HG03354 (cell line): ENCODE measurements around the gene CPN2.

Source experiments
- ATAC-seq: cut with Tn5 transposase; IDR thresholded peaks from one replicate; pipeline ENCODE4 v1.9.1; 2021; ENCODE audit warnings: mild to moderate bottlenecking; ENCODE audit not compliant: unreplicated experiment, poor library complexity, severe bottlenecking

The CPN2 gene, protein sequence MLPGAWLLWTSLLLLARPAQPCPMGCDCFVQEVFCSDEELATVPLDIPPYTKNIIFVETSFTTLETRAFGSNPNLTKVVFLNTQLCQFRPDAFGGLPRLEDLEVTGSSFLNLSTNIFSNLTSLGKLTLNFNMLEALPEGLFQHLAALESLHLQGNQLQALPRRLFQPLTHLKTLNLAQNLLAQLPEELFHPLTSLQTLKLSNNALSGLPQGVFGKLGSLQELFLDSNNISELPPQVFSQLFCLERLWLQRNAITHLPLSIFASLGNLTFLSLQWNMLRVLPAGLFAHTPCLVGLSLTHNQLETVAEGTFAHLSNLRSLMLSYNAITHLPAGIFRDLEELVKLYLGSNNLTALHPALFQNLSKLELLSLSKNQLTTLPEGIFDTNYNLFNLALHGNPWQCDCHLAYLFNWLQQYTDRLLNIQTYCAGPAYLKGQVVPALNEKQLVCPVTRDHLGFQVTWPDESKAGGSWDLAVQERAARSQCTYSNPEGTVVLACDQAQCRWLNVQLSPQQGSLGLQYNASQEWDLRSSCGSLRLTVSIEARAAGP

DNA sequence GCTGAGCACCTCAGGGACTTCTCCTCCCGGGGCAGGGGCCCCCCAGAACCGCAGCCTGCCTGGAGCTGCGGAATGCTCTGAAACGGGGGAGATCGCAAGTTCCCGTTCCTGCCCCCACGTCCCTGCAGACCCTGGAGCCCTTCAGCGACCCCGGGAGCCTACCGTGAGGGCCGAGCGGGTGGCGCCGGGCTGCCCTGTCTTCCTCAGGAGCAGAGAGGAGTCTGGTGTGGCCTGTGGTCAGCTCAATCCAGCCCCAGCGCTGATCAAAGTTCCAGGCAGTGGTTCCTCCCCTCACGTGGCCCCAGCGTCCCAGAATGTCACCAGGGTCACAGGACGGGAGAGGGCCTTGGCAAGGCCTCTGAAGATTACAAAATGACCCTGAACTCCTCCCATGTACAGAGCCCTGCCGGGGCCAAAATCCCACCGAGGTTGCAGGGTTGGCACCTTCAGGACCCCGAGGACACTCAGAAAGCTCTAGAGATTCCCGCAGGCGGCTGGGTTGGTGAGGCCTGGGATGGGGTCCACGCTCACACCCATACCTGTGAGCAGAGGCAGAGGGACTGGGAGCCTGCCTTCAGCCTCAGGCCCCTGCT is at the start of gene CPN2:
Gene CPN2 (minus strand): TSS at position 249 of the 593 bp plus-strand sequence. CDS start 8,626 bp downstream, outside the sequence.
- ATAC-seq, result no peak

DNA sequence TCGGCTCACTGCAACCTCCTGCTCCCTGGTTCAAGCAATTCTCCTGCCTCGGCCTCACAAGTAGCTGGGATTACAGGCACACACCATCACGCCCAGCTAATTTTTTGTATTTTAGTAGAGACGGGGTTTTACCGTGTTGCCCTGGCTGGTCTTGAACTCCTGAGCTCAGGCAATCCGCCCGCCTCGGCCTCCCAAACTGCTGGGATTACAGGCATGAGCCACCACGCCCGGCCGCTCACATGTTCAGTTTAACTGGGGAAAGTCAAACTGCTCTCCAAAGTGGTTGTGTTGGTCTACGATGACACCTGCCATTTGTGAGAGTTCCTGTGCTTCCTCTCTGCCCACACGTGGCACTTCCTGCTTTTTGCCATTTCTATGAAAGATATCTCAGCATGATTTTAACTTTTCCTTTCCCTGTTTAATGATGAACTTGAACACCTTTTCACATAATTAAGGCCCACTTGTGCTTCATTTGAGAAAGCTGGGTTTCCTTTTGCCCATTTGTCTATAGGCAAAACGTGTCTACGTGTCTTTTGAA is 48.8 kb upstream of the CPN2 start:
- ATAC-seq, result no peak

DNA sequence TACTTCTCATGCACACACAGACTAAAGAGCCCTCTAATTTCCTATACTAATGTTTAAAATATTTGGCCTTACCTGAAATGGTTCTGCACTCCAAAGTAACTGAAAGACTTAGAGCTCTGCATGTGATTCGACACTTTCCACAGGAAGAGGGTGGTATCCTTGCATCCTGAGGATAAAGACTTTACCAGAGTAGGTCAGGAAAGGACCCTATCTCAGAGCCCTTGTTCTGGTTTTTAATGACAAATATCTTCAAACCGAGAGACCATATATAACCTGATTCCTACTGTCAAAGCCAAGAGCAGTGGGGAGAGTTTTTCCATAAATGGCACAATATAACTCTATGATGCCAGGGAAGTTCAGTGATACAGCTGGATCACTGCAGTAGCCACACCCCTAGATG is 48.0 kb upstream of the CPN2 start, which contains the start of gene GP5:
Gene GP5 (minus strand): TSS at position 101 of the 400 bp plus-strand sequence. CDS start 984 bp downstream, outside the sequence.
- no peak for ATAC-seq

DNA sequence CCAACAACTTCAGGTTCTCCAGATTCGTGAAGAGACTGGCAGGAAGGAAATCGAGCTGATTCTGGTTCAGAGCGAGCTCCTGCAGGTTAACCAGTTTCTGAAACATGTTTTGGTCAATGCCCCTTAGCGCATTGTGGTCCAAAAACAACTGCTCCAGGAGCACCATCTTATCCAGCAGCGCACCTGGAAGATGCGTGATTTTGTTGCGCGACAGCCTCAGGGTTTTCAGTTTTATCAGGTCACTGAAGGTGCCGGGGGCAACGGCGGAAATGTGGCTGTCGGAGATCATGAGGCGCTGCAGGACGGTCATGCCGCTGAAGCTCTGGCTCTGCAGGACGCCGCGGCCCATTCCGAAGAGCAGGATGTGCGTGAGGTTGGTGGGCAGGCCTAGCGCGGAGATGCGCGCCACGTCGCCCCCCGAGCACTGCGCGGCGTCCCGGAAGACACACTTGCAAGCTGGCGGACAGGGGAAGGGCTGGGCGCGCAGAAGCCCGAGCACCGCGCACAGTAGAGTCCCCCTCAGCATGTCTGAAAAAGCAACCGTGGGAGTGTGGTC is 46.7 kb upstream of the CPN2 start:
- no peak for ATAC-seq

DNA sequence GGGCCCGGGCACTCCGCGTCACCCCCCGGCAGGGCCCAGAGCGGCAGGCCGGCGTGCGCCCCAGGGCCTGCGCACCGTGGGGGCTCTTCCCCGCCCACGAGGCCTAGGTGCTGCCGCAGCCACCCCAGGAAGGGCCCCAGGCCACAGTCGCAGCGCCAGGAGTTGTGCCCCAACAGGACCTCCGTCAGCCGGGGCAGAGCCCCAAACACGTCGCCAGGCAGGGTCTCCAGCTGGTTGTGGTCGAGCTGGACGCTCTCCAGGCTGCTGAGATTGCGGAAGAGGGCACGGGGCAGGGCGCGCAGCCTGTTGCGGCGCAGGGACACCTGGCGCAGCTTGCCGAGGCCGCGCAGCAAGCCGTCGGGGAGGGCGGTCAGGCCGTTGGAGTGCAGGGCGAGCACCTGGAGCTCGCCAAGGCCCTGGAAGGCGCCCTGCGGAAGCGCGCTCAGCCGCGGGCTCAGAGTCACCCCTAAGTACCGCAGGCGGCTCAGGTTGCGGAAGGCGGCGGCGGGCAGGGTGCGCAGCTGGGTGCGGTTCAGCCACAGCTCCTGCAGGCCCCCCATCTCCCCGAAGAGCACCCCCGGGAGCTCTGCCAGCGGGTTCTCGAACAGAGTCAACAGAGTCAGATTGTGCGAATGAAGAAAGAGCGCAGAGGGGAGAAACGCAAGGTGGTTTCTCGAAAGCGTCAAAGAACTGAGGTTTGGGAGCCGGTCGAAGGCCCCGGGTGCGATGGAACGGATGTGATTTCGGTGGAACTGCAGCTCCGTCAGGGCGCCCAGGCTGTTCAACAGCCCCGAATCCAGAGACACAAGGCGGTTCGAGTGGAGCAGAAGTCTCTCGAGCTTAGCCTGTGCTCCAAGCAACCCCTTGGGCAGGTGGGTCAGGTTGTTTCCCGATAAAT is 46.0 kb upstream of the CPN2 start:
- ATAC-seq, result peak; percentile 50

DNA sequence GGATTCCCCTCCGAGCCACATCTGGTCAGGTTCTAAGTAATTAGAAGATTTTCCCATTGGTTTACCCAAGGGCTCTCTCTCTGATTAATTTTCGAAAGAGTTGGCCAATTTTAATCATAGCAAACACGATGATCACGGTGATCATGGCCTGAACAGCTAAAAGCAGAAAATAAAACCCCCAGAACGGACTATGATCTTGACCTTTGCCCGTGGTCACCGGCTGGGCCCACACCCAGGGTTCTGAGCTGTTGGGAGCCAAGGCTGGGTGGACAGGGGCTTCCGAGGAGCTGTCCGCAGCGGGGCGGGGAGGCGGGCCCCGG is 45.4 kb upstream of the CPN2 start:
- ATAC-seq, result no peak

DNA sequence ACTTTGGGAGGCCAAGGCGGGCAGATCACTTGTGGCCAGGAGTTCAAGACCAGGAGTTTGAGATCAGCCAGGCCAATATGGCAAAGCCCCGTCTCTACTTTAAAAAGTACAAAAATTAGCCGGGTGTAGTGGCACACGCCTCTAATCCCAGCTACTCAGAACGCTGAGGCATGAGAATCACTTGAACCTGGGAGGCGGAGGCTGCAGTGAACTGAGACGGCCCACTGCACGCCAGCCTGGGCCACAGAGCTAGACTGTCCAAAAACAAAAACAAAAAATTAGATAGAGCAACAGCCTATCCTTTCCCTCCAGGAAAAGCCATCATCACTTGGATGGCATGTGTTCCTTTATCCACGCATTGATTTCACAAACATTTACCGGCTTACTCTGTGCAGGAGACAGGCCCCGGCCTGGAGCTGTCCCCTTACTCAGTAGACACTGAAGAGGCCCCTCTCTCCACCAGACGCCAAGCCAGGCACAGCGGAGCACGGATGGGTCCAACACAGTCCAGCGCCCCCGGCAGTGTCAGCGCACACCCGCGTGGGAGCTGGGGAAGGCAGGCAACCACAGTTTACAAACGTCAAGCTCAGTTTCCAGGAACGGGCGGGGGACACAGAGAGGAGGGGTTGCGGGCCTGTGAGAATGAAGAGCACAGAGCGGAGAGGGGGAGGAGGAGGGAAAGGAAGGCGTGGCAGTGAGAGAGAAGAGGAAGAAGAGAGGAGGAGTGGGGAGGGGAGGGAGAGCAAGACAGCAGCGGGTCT is 44.8 kb upstream of the CPN2 start:
- no peak for ATAC-seq

DNA sequence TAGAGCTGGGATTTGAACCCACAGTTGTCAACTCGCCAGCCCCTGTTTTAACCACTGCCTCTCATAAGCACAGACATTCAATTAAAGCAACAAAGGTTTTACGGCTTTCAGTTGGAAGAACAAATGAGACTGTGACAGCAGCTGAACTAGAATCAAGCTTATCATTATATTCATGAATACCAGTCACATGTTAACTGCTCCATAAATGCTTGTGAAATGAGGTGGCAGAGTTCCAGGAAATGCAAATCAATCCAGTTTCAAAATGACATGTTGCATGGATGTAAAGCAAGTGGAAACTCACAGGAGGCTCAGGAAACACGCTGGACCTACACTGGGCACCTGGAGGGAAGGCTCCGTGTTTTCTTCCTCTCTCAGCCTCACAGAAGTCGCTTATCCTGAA is 44.1 kb upstream of the CPN2 start:
- ATAC-seq, result no peak

DNA sequence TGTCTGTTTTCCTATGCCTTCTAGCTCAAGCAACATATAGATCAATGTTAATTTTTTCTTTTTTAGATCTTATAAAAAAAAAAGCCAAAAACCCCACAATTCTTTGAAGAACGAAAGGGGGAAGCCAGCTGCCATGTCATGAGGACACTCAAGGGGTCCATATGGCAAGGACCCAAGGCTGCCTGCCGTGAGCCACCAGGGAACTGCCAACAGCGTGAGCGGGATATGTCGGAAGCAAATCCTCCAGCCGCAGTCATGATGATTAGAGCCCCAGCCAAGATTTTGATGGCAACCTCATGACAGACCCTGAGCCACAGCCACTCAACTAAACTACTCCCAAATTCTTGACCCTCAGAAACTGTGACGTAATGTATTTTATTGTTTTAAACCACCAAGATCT is 41.4 kb upstream of the CPN2 start:
- no peak for ATAC-seq

DNA sequence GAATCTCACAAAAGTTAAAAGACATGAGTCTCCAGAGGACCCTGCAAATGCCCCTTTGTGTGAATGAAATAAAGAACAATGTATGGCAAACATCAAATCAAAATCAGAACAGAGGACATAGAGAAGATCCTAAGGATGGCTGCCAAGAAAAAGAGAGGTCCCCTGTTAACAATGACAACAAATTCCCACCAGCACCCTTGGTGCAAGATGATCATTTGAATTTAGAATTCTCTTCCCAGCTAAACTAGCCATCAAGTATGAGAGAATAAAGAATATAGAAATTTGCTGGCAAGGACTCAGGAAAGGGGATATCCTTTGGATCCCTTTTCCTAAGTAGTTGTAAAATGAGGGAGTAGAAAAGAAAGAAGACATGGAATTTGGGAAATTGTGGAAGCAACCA is 39.7 kb upstream of the CPN2 start:
- no peak for ATAC-seq

DNA sequence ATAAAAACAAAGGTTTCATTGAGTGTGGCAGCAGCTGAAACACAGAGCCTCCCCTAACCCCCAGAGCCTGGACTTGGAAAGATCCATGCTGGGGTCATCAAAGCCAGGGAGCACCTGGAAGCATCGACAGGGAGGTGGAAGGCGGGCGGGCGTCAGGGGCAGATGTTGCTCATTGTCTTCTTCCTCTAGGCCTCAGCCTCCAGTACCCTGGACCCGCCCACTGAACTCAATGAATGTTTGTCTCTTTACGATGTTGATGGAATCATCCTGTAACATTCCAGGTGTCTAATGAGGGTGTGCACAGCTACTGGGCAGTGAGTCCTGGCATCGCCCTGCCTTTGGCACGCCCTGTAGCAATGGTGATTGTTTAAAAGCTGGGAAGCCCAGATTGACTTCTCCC is 38.1 kb upstream of the CPN2 start:
- no peak for ATAC-seq

DNA sequence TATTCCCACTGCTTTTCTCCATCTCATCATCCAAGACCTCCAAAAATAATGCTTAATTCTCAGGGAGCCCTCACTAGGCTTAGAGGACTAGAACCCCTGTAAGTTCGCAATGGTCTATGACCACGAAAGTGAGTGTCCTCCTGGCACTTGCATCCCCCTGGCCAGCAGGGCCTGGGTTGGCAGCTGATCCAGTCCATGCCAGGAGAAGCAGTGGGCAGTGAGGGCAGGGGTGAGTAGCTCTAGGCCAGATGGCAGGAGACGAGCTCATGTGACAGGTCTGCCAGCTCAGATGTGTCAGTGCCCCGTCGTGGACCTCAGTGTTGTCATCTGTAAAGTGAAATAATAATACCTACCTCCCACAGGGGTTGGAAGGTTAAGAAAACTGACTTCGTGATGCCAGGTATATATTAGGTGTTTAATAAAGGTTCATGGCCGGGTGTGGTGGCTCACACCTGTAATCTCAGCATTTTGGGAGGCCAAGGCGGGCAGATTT is 36.8 kb upstream of the CPN2 start:
- ATAC-seq, result no peak

DNA sequence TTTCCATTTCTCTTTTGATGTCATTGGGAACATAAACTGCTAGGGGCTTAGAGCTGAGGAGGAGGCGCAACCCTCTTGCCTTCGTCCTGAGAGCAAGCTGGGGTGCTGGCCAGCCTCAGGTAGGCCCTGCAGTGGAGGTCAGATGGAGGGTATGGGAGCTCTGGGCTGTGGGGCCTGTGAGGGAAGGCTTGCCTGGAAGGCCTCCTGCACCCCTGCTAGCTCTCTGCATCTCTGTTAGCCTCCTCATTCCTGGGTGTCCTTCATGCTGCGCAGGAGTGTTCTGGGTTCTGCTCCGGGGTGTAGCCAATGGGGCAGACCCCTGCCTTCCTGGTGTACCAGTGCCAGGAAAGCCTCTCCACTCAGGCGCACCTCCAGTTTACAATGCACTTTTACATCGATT is 36.1 kb upstream of the CPN2 start:
- ATAC-seq, result no peak

DNA sequence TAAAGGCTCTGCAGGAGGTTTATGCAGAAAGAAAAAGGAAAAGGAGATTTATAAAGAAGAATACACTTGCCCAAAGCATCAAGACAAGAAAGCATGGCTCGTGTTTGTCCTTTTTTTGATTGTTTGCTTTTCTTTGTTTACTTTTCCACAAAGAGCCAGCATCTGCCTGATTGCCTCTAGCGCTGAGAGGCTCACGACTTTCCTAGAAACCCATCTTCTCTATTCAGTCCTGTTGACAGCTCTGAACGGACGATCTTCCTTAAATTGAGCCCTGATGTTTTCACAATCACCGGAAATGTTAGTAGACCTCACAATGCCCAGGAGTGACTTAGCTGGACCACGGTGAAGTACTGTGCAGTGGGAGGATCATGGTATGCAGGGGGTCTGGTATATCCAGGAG is 35.5 kb upstream of the CPN2 start:
- ATAC-seq, result no peak

DNA sequence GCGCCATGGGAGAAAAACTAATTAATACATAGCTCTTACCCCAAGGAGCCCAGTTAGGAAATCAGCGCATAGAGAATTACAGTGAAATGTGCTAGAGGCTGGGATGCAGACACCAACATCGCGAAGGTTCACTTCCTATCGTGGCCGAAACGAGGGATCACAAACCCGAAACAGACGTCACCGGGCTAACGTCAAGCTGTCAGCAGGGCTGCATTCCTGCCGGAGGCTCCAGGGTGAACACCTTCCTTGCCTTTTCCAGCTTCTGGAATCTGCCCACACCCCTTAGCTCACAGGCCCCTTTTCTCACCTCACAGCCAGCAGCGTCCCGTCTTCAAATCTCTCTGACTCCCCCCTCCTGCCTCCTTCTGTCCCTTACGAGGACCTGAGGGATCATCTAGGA is 34.9 kb upstream of the CPN2 start:
- ATAC-seq, result no peak

DNA sequence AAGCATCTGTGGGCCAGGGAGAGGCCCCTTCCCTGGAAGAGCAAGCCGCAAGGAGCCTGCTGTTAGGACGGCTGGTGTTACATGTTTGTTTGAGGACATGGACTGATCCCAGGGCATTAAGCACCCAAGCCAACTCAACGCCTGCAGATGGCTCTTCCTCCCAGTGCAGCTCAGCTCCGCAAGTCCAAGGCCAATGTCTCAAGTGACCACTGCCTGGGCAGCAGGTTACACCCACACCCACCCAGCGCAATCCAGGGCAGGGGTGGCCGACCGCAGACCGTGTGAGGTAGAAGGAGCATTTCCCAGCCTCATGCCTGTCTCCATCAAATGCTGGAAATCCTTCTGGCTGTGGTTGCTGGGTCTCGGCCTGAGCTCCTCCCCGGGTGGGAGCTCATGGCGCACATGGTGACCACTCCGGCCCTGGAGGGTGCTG is 33.5 kb upstream of the CPN2 start:
- ATAC-seq, result no peak

DNA sequence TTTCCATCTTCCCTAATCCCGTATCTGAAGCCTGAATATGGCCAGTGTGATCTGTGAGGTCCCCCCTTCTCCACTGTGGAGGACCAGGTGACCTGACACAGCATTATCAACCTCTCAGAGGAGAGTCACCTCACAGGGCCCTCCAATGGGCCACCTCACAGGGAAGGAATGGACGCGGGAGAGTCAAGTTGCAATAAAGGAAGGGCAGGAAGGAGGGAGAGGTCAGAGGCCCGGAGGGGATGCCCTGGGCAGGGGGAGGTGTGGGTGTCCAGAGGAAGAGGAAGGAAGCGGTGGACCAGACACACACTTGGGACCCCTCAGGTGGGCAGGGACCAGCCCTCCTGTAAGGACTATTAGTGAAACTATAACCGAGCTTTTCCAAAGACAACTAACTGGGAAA is 33.0 kb upstream of the CPN2 start:
- ATAC-seq, result no peak

DNA sequence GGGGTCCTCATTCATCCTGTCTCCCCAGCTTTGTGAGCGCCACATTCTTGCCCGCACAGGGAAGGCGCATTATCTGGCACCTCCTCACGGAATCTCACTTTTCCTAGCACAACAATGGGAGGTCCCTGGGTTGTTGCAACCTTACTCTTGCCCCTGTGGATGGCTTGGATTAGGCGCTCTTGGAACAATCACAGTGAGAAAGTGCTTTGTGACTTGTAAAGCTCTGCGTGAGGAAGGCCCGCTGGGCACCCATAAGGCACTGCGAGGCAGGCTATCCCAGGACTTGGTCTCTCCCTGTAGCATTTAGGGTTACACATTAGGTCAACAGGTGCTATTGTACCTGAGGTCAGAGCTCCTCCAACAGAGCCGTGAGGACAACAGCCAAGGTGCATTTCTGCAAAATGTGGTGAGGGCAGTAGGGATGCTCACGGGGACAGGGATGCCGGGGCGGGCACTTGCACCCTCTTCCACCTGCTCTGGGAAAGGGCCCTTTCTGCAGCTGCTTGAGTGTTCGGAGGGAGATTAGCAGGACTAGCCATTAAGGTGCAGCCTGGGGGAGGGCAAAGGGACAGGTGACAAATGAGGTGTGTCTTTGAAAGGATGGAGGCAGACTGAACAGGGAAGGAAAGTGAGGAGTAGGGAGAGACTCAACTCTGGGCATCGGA is 32.3 kb upstream of the CPN2 start:
- ATAC-seq, result no peak
